ENCODE measurements around the gene ZNF208.

Gene ZNF208

GRCh38 chr19:21908066-21908465 lies 102.7 kb downstream of the ZNF208 start:
- TF ChIP-seq TAF1 (IDR thresholded peaks at IDR 0.05; ENCODE audit: borderline replicate concordance, insufficient read depth, low read length) (no peak), SIN3A (IDR thresholded peaks at IDR 0.05; ENCODE audit: borderline replicate concordance, insufficient read depth, low read length) (no peak), POLR2AphosphoS5 (IDR thresholded peaks at IDR 0.05; ENCODE audit: low read depth, low read length) (no peak), FOXP2 (optimal IDR thresholded peaks at IDR 0.05; ENCODE audit: borderline replicate concordance, extremely low read depth, extremely low read length, insufficient read depth) (no peak)
- TF ChIP-seq, protein P1, sequence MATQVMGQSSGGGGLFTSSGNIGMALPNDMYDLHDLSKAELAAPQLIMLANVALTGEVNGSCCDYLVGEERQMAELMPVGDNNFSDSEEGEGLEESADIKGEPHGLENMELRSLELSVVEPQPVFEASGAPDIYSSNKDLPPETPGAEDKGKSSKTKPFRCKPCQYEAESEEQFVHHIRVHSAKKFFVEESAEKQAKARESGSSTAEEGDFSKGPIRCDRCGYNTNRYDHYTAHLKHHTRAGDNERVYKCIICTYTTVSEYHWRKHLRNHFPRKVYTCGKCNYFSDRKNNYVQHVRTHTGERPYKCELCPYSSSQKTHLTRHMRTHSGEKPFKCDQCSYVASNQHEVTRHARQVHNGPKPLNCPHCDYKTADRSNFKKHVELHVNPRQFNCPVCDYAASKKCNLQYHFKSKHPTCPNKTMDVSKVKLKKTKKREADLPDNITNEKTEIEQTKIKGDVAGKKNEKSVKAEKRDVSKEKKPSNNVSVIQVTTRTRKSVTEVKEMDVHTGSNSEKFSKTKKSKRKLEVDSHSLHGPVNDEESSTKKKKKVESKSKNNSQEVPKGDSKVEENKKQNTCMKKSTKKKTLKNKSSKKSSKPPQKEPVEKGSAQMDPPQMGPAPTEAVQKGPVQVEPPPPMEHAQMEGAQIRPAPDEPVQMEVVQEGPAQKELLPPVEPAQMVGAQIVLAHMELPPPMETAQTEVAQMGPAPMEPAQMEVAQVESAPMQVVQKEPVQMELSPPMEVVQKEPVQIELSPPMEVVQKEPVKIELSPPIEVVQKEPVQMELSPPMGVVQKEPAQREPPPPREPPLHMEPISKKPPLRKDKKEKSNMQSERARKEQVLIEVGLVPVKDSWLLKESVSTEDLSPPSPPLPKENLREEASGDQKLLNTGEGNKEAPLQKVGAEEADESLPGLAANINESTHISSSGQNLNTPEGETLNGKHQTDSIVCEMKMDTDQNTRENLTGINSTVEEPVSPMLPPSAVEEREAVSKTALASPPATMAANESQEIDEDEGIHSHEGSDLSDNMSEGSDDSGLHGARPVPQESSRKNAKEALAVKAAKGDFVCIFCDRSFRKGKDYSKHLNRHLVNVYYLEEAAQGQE (IDR thresholded peaks at IDR 0.05; ENCODE audit: insufficient read depth in 1 of 2, low read depth in 2 of 2, low read length in 2 of 2) = no peak

GRCh38 chr19:21907516-21907915 lies 103.2 kb downstream of the ZNF208 start:
- TF ChIP-seq FOXP2 (optimal IDR thresholded peaks at IDR 0.05; ENCODE audit: borderline replicate concordance, extremely low read depth, extremely low read length, insufficient read depth) = no peak

DNA sequence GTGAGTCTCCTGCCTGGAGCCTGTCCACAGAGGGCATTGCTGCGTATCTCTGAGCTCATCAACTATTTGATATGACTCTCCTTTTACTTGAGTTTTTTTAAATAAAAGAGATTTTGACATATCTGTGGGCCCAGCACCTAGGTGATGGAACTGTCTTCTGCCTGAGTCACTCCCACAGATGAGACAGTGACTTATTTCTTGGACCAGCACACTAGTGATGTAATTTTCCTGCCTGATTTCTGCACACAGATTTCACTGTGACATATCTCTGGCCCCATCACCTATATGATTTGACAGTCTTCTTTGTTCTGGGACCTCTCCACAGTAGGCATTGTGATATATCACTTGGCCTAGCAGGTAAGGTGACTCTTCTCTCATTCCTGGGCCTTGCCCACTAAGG lies 108.2 kb downstream of the ZNF208 start:
- TF ChIP-seq SIN3A (IDR thresholded peaks at IDR 0.05; ENCODE audit: borderline replicate concordance, insufficient read depth, low read length) (no peak), POLR2AphosphoS5 (IDR thresholded peaks at IDR 0.05; ENCODE audit: low read depth, low read length) (no peak), TAF1 (IDR thresholded peaks at IDR 0.05; ENCODE audit: borderline replicate concordance, insufficient read depth, low read length) (no peak), FOXP2 (optimal IDR thresholded peaks at IDR 0.05; ENCODE audit: borderline replicate concordance, extremely low read depth, extremely low read length, insufficient read depth) (no peak)
- TF ChIP-seq, protein P1 (IDR thresholded peaks at IDR 0.05; ENCODE audit: insufficient read depth in 1 of 2, low read depth in 2 of 2, low read length in 2 of 2) = no peak

- TF ChIP-seq, protein P1 (IDR thresholded peaks at IDR 0.05; ENCODE audit: insufficient read depth in 1 of 2, low read depth in 2 of 2, low read length in 2 of 2) = no peak
- TF ChIP-seq POLR2AphosphoS5 (IDR thresholded peaks at IDR 0.05; ENCODE audit: low read depth, low read length) (no peak), SIN3A (IDR thresholded peaks at IDR 0.05; ENCODE audit: borderline replicate concordance, insufficient read depth, low read length) (no peak), FOXP2 (optimal IDR thresholded peaks at IDR 0.05; ENCODE audit: borderline replicate concordance, extremely low read depth, extremely low read length, insufficient read depth) (no peak), TAF1 (IDR thresholded peaks at IDR 0.05; ENCODE audit: borderline replicate concordance, insufficient read depth, low read length) (no peak)
Measured at GRCh38 chr19:21901861-21902260, 108.9 kb downstream of the ZNF208 start.

DNA sequence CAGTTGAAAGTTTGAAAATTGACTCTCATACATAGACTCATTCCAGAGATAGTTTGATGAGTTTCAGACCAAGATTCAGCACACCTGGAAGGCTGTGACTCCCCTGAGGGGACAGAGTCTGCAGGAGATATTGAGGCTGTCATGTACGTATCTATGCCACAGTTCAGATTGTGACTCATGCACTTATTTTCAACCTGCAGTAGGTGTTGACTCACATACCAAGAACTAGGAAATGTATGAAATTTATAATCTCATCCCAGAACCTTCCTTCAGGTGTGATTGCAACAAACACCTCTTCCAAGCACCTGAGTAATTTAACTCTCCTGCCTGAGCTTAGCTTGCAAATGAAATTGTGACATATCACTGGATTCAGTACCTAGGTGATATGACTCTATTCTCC lies 110.3 kb downstream of the ZNF208 start:
- no peak for TF ChIP-seq POLR2AphosphoS5 (IDR thresholded peaks at IDR 0.05; ENCODE audit: low read depth, low read length)
- no peak for TF ChIP-seq TAF1 (IDR thresholded peaks at IDR 0.05; ENCODE audit: borderline replicate concordance, insufficient read depth, low read length)
- TF ChIP-seq FOXP2 (optimal IDR thresholded peaks at IDR 0.05; ENCODE audit: borderline replicate concordance, extremely low read depth, extremely low read length, insufficient read depth) = no peak
- no peak for TF ChIP-seq SIN3A (IDR thresholded peaks at IDR 0.05; ENCODE audit: borderline replicate concordance, insufficient read depth, low read length)
- TF ChIP-seq, protein P1 (IDR thresholded peaks at IDR 0.05; ENCODE audit: insufficient read depth in 1 of 2, low read depth in 2 of 2, low read length in 2 of 2) = no peak
